HepG2 (cell line): Measurements from ENCODE around the gene FNDC3B. TPM values are rescaled to one million over a fixed set of nuclear protein-coding genes. Genes with fewer than 3 reads are reported as not detected.
A peak's percentile ranks its signal among the peaks of the same experiment; 100 is the strongest.

Experiments used
- DNMT1 ChIP-seq: sonication (generic); formaldehyde crosslinking; IDR thresholded peaks from 2 replicates; pipeline ENCODE4 v1.5.1; 2020; ENCODE audit warnings: mild to moderate bottlenecking, missing genetic modification reagents
- GATA4 ChIP-seq: sonication (generic); IDR thresholded peaks from 2 replicates; pipeline ENCODE4 v1.6.1; 2016; ENCODE audit warnings: antibody characterized with exemption, low read depth, borderline replicate concordance
- IRF1 ChIP-seq: sonication (generic); formaldehyde crosslinking; IDR thresholded peaks from 2 replicates; pipeline ENCODE4 v1.4.0; 2020; ENCODE audit warnings: low read depth, mild to moderate bottlenecking, missing genetic modification reagents
- MAFF ChIP-seq: IDR thresholded peaks from 2 replicates; pipeline ENCODE4 v1.6.1; 2011; ENCODE audit warnings: low read depth, low read length, improper control_type of control experiment
- MAFG ChIP-seq: sonication (generic); formaldehyde crosslinking; IDR thresholded peaks from 2 replicates; pipeline ENCODE4 v1.5.1; 2020; ENCODE audit warnings: mild to moderate bottlenecking, missing genetic modification reagents
- MAX ChIP-seq: IDR thresholded peaks from 2 replicates; pipeline ENCODE4 v1.6.1; 2012; ENCODE audit warnings: inconsistent platforms
- POLR2A ChIP-seq, 2 experiments: IDR thresholded peaks; 2 replicates each; pipeline ENCODE4 v1.6.1; 2011; ENCODE audit warnings: low read depth in 2 of 2, low read length in 2 of 2, mild to moderate bottlenecking in 1 of 2, moderate library complexity in 1 of 2; ENCODE audit not compliant: insufficient read depth in 1 of 2
- POLR2AphosphoS5 ChIP-seq: IDR thresholded peaks from 2 replicates; pipeline ENCODE4 v1.6.1; 2012; ENCODE audit warnings: low read depth, low read length
- SMAD3 ChIP-seq: sonication (generic); formaldehyde crosslinking; IDR thresholded peaks from 2 replicates; pipeline ENCODE4 v1.4.0; 2020; ENCODE audit warnings: missing genetic modification reagents
- SNAPC2 ChIP-seq: sonication (generic); formaldehyde crosslinking; IDR thresholded peaks from 2 replicates; pipeline ENCODE4 v1.8.1; 2022; ENCODE audit warnings: mild to moderate bottlenecking, missing genetic modification reagents
- SOX13 ChIP-seq, 3 experiments: fragments of 450-650 bp in 1 of 3; sonication (generic) in 1 of 3; formaldehyde crosslinking in 1 of 3; IDR thresholded peaks in 2 of 3; conservative IDR thresholded peaks in 1 of 3; 2 replicates each; pipeline versions ENCODE4 v1.5.0 to v1.6.1; 2016 to 2020; ENCODE audit warnings: antibody characterized with exemption in 1 of 3, mild to moderate bottlenecking in 1 of 3, missing compliant biosample characterization in 1 of 3, missing genetic modification reagents in 1 of 3, moderate library complexity in 1 of 3
- TIGD3 ChIP-seq: sonication (generic); formaldehyde crosslinking; IDR thresholded peaks from 2 replicates; pipeline ENCODE4 v1.5.1; 2020; ENCODE audit warnings: mild to moderate bottlenecking, missing genetic modification reagents, borderline replicate concordance
- TMF1 ChIP-seq: sonication (generic); formaldehyde crosslinking; IDR thresholded peaks from 2 replicates; pipeline ENCODE4 v1.8.1; 2022; ENCODE audit warnings: low read depth, missing genetic modification reagents
- ZBTB44 ChIP-seq: sonication (generic); formaldehyde crosslinking; IDR thresholded peaks from 2 replicates; pipeline ENCODE4 v1.4.0; 2020; ENCODE audit warnings: missing genetic modification reagents
- ZBTB8A ChIP-seq: sonication (generic); formaldehyde crosslinking; IDR thresholded peaks from 2 replicates; pipeline ENCODE4 v1.4.0; 2020; ENCODE audit warnings: mild to moderate bottlenecking, low read depth, missing genetic modification reagents, borderline replicate concordance
- ZMAT5 ChIP-seq: sonication (generic); formaldehyde crosslinking; IDR thresholded peaks from 2 replicates; pipeline ENCODE4 v1.5.0; 2020; ENCODE audit warnings: mild to moderate bottlenecking, low read depth, missing genetic modification reagents, borderline replicate concordance
- ZMYM4 ChIP-seq: sonication (generic); formaldehyde crosslinking; IDR thresholded peaks from 2 replicates; pipeline ENCODE4 v1.8.1; 2023; ENCODE audit warnings: mild to moderate bottlenecking, missing genetic modification reagents
- ZNF225 ChIP-seq: sonication (generic); formaldehyde crosslinking; IDR thresholded peaks from 2 replicates; pipeline ENCODE4 v1.4.0; 2020; ENCODE audit warnings: mild to moderate bottlenecking, missing genetic modification reagents
- ZNF382 ChIP-seq: sonication (generic); formaldehyde crosslinking; IDR thresholded peaks from 2 replicates; pipeline ENCODE4 v1.5.0; 2020; ENCODE audit warnings: missing genetic modification reagents, mild to moderate bottlenecking, borderline replicate concordance
- ZNF512B ChIP-seq: sonication (generic); formaldehyde crosslinking; IDR thresholded peaks from 2 replicates; pipeline ENCODE4 v1.5.1; 2020; ENCODE audit warnings: missing genetic modification reagents, mild to moderate bottlenecking, borderline replicate concordance
- ZNF570 ChIP-seq: sonication (generic); formaldehyde crosslinking; IDR thresholded peaks from 2 replicates; pipeline ENCODE4 v1.4.0; 2020; ENCODE audit warnings: mild to moderate bottlenecking, missing genetic modification reagents, borderline replicate concordance
- ZNF670 ChIP-seq: sonication (generic); formaldehyde crosslinking; IDR thresholded peaks from 2 replicates; pipeline ENCODE4 v1.8.0; 2022; ENCODE audit warnings: mild to moderate bottlenecking, missing genetic modification reagents, borderline replicate concordance
- polyA plus RNA-seq, 8 experiments: library from polyadenylated mRNA; depleted of rRNA in 3 of 8; stranded (reverse) in 7 of 8; unstranded in 1 of 8; fragments of >200 nt; fragmentation: Illumina TruSeq in 4 of 8; extraction: Trizol in 4 of 8; gene quantifications; 2 replicates each; pipeline versions ENCODE4 v1.2.1 to v1.2.3, GENCODE V29; 2011 to 2016; ENCODE audit warnings: low read depth in 4 of 8, missing spikeins in 1 of 8, mixed read lengths in 1 of 8; ENCODE audit not compliant: insufficient read depth in 1 of 8
- total RNA-seq, 5 experiments: library from RNA; depleted of rRNA; stranded (reverse); fragments of >200 nt; fragmentation: Illumina TruSeq; extraction: Trizol; gene quantifications; 2 replicates each; pipeline ENCODE4 v1.2.3, GENCODE V29; 2016; ENCODE audit warnings: low read depth in 1 of 5

FNDC3B gene
- total and polyA plus RNA-seq, 2 of the 13 experiments (the other 11 are each of a cell fraction or from before 2014, with no cell fraction given): 74.8 to 103 TPM

- TF ChIP-seq DNMT1 (CRISPR knock-in tag): no peak
- no peak; a peak in 1 of 4 replicates for TF ChIP-seq POLR2A (IDR thresholded peaks at IDR 0.05; ENCODE audit: insufficient read depth in 1 of 2, low read depth in 2 of 2, low read length in 2 of 2)
- TF ChIP-seq SNAPC2: no peak
- no peak for TF ChIP-seq TIGD3 (CRISPR knock-in tag)
- TF ChIP-seq ZNF670: no peak
- TF ChIP-seq SOX13 (IDR thresholded peaks at IDR 0.05): peak; percentile 79
- peak in 1 of 2 experiments; percentile 92; a peak in 2 of 4 replicates for TF ChIP-seq SOX13 (CRISPR knock-in tag; conservative IDR thresholded peaks at IDR 0.05 in 1 of 2, IDR thresholded peaks at IDR 0.05 in 1 of 2)
- no peak for TF ChIP-seq ZNF382 (CRISPR knock-in tag)
- TF ChIP-seq ZMYM4 (CRISPR knock-in tag): peak; percentile 76
- TF ChIP-seq TMF1 (CRISPR knock-in tag): no peak
- no peak for TF ChIP-seq ZMAT5 (CRISPR knock-in tag)
- TF ChIP-seq ZNF570: no peak
- peak; percentile 30; the same call in 1 of the 2 replicates for TF ChIP-seq GATA4
- TF ChIP-seq IRF1 (CRISPR knock-in tag): no peak
- TF ChIP-seq ZBTB44 (CRISPR knock-in tag): no peak
- TF ChIP-seq MAX: peak; percentile 67
- no peak for TF ChIP-seq MAFG (CRISPR knock-in tag)
- no peak for TF ChIP-seq ZNF225 (CRISPR knock-in tag)
- peak; percentile 79; the same call in 1 of the 2 replicates for TF ChIP-seq ZNF512B
- TF ChIP-seq POLR2AphosphoS5: no peak
- TF ChIP-seq MAFF: peak; percentile 47
- peak; percentile 74 for TF ChIP-seq SMAD3
- TF ChIP-seq ZBTB8A: no peak
These were observed 164.3 kb downstream of the FNDC3B start (continued) for GRCh38 chr3:172203522-172204258.
